GM13977 (cell line): ENCODE results near the gene CCNJL.

Experiments used
- DNase-seq: peaks from one replicate; pipeline ENCODE4 v3.0.0; 2012; ENCODE audit warnings: low spot score
- CTCF ChIP-seq: IDR thresholded peaks from 2 replicates; pipeline ENCODE4 v1.5.1; 2012; ENCODE audit warnings: mild to moderate bottlenecking, control low read depth; ENCODE audit not compliant: insufficient read depth; ENCODE audit errors: extremely low read depth, missing control alignments
- in situ Hi-C: fragments of 300-500 bp; cut with MboI; formaldehyde crosslinking; loops from one replicate; pipeline ENCODE4 v1.12.0; 2022; ENCODE audit warnings: low sequenced_read_pairs, low pct_unique_long_range_greater_than_20kb, mixed read lengths, inconsistent platforms; ENCODE audit not compliant: unreplicated experiment

The CCNJL gene

GRCh38 chr5:160221082-160221481 is 91.3 kb downstream of the CCNJL start:
- TF ChIP-seq CTCF = no peak
- DNase-seq = no peak
- in situ Hi-C loops = no loop called here

GRCh38 chr5:160219356-160219755 is 93.0 kb downstream of the CCNJL start:
- in situ Hi-C loops = no loop called here
- DNase-seq = no peak
- no peak for TF ChIP-seq CTCF

- in situ Hi-C loops = no loop called here
- no peak for DNase-seq
- no peak for TF ChIP-seq CTCF
These were observed 98.8 kb downstream of the CCNJL start for GRCh38 chr5:160213537-160213936.

GRCh38 chr5:160211352-160211751 is 101.0 kb downstream of the CCNJL start:
- no peak for DNase-seq

GRCh38 chr5:160210606-160211005 is 101.8 kb downstream of the CCNJL start:
- no peak for TF ChIP-seq CTCF
- DNase-seq = no peak
- in situ Hi-C loops = no loop called here

More at GRCh38 chr5:160211352-160211751, 101.0 kb downstream of the CCNJL start:
- no peak for TF ChIP-seq CTCF
- in situ Hi-C loops = no loop called here

- in situ Hi-C loops = no loop called here
- no peak for DNase-seq
- TF ChIP-seq CTCF = no peak
These were observed 102.4 kb downstream of the CCNJL start for GRCh38 chr5:160209917-160210316.

- in situ Hi-C loops = no loop called here
- no peak for TF ChIP-seq CTCF
- DNase-seq = no peak
These were observed 105.3 kb downstream of the CCNJL start for GRCh38 chr5:160207061-160207460.
